Measurements from ENCODE around the gene EPGN.
A peak's percentile ranks its signal among the peaks of the same experiment; 100 is the strongest.
"Not testable (repeated sequence)": the region's sequence is repeated elsewhere in the genome, so short reads cannot be mapped to it uniquely, and the experiment has no call there.

EPGN gene

DNA sequence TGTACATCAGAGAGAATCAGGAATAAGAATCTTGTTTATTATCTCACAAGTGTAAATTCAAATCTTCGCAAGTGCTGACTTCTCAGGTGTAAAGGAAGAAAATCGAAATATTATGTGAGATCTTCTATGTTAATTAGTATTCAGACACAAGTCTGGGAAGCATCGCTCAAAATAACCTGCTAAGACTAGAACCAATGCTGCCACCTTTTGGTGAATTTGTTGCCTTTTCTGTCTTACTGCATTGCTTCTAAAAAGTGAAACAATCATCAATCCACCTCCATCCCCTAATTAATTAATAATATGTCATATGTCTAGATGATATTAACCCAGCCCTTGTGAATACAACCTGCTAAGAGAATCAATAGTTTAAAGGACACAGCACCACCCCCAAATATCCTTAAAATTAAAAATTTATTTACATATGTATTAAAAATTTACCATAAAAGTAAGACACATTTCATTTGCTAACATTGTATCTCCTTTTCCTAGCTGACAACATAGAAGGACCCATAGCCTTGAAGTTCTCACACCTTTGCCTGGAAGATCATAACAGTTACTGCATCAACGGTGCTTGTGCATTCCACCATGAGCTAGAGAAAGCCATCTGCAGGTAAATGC lies 3.5 kb downstream of the EPGN start:
- peak; percentile 52 for DNase-seq

DNA sequence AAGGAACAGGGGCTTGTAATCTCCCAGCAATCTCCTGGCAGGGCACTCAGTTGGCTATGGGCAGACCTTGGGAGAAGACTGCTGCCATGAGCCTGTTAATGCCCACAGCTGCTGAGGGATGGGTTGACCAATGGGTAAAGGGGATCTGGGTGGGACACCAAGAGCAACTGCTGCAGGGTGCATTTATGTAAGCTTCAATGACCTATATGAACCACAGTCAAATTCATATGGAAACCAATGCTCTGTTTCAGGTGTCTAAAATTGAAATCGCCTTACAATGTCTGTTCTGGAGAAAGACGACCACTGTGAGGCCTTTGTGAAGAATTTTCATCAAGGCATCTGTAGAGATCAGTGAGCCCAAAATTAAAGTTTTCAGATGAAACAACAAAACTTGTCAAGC lies 6.1 kb downstream of the EPGN start:
- no peak for DNase-seq

DNA sequence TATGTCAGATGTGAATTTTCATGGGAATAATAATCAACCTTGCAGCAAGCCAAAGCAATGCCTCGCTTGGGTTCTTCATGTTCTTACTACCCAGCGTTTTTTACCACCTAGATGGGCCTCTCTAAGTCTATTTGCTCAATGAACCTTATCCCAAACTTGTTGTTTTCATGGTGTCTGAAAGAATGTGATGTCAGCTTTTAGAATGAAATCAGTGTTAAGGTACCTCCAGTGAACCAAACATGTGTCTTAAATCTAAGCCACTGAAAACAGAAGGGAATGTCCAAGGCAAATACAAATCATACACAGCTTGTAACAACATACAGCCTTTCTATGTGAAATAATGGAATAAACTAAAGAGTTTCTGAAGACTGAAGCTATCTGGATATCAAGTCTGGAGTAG lies 6.7 kb downstream of the EPGN start:
- DNase-seq, result no peak

DNA sequence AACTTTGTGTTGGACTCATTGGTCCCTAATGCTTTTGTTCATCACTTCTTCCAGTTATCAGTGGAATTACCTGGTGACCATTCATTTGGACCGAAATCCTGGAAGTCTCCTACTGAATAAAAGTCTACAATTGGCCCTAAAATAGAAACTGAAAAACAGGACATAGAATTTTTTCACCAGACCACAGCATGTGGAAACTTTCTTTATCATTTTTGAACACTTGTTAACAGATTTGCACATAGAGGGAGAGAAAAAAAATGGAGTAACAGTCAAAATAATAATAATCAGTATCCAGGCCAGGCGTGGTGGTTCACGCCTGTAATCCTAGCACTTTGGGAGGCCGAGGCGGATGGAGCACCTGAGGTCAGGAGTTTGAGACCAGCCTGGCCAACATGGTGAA lies 7.1 kb downstream of the EPGN start:
- DNase-seq, result no peak

DNA sequence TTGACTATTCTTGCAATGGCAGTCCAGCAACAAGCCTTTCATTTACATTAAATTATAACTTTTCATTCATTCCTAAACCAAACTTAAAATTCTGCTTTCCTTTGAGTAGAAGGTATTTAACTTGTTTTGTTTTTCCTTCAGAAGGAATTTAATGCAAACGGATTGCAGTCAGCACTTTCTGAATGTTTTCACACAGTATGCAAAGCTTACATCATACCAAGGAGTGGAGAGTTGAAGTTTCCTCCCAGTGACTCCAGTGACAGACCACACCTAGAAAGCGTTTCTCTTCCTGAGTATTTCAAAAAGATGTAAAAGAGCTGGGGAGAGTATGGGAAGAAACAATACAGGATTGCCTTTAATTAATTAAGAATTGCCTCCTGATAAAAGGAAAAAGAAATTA lies 8.1 kb downstream of the EPGN start:
- peak; percentile 3 for DNase-seq

DNA sequence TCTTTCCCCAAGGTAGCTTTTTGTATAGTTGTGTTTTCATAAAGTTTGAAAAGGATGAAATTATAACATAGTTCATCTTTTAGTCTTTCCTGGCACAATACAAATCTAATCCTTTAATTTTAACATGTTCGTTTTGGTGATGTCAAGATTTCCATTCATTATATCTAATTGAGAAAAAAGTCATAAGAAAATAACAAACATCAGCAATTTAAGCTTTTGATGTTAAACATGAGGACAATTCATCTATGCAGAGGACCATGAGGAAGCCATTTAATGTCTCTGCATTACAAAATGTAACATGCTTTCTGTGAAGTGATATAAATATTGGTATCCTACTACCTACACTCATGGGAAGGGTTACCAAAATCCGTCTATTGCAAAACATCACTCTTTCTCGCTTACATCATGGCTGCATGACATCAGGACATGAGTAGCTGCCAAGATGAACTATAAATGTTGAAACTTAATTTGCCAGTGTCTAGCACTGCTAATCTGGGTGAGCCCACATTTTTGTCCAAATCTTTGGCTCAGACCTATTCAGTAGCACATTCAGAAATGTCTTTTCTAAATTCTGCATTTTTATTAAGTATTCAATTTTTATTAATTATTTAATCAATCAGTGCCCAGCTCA lies 9.5 kb downstream of the EPGN start:
- peak; percentile 4 for DNase-seq

DNA sequence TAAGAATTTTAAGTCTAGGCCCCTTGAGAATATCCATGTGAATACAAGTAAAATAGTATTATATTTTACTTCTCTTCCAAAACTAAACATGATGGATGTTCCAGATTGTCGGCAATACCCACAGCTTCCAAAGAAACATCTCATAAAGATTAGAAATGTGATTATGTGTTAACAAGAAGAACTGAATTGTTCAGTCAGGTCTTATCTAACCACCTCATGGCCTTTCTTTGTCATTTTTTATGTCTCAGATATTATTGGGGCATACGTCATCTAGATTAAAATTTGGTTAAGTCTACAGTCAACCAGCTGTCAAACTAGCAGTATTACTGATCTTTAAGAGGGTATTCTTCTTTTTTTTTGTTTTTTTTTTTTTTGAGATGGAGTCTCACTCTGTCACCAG lies 10.0 kb downstream of the EPGN start:
- DNase-seq, result no peak

DNA sequence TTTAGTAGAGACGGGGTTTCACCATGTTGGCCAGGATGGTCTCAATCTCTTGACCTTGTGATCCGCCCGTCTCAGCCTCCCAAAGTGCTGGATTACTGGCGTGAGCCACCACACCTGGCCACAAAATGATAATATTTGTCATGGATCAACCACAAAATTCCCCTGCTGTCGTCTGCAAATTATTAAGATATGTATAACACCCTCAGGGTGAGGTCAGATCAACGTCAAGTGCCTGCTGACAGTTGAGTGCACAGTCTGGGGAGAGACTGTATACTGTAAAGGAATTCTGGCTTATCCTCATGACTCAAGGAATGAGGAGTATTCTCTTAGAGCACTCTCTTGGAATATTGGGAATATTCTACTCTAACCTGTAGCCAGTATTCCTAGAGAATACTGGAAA lies 11.2 kb downstream of the EPGN start:
- peak; percentile 38 for DNase-seq

DNA sequence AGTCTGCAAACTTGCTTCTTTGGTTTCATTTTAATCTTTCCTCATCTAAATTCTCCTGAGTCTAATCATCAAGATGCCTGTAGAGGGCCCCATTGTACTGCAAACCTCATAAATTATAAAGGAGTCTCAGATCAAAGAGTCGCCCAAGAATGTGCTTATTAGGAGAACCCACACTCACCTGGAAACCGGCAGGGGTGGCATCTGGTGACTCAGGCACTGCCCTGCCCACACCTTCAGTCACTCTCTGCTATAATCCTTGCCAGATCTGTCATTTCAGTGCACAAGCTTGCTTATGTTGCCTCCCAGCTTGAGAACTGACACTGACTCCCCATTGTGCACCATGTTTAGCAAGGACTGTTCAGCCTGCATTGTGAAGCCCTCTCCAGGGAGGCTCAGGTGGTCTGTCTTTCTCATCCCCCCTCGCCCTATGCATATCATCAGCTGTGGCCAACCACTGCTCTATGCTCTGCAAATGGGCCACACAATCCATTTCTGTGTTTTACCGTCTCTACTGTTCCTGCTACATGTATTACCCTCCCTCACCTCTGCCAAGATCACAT lies 12.4 kb downstream of the EPGN start:
- DNase-seq, result peak; percentile 49

DNA sequence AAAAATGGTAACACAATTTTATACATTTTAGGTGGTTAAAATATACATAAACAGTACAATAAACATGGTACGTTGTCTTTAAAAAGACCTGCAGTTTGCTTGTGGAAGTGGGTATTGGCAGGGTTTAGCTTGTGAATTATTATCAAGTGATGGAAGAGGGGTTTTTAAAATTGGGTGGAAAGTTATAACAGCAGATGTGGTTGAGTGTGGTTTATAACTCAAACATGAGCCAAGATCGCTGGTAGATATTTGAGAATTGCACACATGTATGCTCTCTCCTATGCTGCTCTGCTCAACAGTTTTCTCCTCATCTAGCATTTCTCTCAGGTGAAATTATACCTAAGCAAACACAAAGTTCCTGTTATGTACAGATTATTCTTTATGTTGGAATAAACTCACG lies 14.0 kb downstream of the EPGN start:
- no peak for DNase-seq

DNA sequence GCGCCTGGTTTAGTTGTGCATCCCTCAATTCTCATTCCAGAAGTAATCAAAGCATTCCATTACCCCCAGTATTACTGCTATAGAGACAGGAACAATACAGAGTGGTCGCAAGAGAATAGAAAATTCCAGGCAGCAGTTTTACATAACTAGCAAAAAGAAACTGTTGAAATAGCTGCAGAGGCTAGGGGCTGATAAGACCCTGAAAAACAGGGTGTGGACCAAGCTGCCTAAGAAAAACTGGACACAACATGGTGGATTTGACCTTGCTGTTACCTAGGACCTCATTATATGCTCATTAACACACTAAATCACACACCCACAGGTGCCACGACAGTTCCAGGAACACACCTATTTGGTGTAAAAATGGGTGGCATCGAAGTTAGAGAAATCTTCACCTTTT lies 15.4 kb downstream of the EPGN start:
- DNase-seq, result no peak

DNA sequence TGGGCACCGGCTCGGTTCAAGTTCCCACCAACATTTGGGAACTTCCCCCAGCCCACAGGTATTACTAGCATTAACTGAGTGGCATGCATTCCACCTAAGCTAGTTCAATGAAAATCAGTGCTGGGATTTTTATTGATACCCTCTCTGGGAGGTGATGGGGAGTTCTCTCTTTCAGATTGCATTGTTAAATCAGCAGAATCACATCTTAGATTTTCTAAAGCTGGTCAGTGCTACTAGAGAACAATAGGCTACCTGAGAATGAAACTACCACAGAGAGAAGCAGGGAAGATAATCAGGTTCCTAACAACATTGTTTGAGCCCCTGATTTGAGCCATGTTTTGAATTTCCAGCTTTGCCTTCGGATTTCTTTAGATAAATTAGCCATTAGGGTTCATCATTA lies 16.0 kb downstream of the EPGN start:
- DNase-seq, result no peak

DNA sequence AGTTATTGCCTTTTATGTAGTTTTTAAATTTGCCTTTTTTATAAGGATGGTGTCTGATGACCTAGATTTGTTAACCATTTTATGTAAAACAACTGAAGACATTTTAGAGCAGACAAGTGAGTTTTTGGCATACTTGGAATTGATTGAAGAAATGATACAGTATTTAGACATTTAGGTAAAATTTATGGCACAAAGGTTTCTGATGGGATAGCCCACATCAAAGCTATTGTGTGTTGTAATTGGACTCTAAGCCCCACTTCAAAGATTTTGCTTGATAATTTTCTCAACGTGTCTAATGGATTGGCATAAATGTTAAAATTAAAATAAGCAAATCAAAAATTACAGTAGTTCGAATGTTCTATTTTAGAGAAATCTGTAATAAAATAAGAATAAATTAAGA lies 17.6 kb downstream of the EPGN start:
- DNase-seq, result no peak

DNA sequence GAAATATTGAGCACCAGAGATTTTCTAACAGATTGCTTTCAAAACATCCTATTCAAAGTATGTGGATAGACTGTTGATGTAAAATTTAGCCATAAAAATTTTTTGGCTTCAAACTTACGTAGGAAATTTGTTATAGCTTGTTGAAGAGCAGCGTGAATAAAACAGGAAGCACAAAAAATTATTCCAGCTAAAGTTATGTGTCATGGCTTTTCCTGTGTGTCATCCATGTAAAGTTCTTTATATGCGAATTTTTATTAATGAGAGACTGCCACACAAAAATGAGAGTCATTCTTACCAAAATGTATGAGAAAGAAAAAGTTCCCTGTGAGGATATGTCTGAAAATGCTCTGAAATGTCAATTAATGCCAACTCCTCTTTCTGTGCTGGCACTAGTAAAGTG lies 19.5 kb downstream of the EPGN start:
- peak; percentile 21 for DNase-seq

DNA sequence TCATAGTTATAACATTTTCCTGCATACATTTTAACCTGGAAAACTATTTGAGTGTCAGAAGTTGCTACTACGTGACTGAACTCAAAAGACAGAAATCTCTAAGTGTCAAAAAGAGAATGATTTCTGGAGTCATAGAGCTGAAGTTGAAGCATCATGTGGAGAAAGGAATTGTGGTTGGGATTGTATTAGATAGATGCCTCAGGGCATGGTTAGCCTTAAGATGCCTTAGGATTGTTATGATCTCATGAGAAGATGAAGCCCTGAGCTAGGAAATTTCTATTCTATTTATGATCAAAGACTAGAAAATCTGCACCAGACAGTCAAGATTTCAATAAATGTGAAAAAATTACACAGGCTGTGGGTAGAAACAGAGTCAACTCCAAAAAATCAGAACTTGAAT lies 20.2 kb downstream of the EPGN start:
- no peak for DNase-seq

DNA sequence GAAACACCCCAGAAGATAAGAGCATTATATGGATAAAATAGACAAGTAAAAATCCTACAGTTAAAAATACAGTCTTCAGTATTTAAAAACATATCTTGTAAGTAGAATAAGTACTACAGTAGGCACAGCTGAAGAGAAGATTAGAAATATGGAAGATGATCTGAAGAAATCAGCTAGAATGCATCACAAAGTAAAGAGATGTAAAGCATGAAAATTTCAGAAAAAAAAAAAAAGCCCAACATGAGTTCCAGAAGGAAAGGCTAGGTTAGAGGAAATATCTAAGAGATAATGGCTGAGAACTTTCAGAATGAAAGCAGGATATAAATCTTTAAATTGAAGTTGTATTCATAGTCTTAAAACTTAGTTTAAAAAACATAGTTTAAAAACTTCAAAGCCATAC lies 21.0 kb downstream of the EPGN start:
- no peak for DNase-seq

DNA sequence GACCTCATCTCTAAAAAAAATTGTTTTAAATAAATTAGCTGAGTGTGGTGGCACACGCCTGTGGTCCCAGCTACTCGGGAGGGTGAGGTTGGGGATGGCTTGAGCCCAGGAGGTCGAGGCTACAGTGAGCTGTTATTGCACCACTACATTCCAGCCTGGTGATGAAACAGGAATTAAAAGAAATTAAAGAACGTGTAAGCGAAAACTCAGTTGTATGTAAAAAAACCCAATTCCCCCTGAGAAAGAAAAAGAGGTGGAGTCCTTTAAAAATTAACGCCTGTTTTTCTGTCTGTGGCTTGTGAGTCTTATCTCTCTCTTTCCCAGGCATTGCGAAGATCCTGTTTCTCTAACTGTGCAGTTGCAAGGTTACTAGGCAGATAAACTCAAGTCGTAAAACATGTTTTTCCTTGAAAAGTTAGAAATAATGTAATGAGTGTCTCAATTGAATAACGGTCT lies 22.1 kb downstream of the EPGN start:
- DNase-seq, result no peak

DNA sequence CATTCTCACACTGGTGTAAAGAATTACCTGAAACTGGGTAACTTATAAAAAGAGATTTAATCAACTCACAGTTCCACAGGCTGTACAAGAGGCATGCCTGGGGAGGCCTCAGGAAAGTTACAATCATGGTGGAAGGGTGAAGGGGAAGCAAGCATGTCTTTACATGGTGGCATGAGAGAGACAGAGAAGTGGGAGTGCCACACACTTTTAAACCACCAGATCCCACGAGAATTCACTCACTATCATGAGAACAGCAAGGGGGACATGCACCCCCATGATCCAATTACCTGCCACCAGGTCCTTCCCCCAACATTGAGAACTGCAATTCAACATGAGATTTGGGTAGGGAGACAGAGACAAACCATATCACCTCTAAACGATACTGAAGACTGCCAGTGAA lies 23.0 kb downstream of the EPGN start:
- no peak for DNase-seq

DNA sequence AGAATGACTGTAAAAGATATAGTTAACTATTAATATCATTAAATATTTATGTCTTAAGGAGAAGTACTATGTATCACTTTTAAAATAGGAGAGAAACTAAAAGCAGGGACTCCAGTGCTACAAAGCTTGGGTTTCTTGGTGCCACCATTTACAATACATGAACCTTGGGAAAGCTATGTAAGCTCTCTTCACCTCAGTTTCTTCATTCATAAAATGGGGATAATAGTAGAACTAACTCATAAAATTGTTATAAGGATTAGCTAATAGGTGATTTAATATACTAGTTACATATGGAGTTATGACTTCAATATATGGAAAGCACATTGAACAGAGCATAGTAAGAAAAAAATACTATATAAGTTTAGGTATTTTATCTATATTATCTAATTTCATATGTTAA lies 23.7 kb downstream of the EPGN start:
- DNase-seq, result no peak

DNA sequence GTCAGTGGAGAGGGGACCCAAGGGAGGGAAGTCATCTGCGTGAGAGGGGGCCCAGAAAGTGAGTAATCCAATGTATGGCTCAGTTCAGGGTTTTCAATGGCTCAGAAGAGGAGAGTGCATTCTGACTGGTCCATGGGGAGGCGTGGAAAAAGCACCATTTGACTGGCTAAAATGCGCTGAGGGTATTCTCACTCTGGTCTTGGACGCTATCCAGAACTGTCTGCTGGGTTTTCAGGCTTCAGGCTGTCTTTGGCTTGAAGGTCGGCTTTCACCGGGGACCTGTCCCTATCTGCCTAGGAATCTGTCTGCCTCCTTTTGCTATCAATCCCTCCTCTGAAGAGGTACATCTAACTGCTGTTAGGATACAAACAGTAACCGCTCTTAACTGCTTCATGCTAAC lies 26.4 kb downstream of the EPGN start:
- DNase-seq, result no peak

DNA sequence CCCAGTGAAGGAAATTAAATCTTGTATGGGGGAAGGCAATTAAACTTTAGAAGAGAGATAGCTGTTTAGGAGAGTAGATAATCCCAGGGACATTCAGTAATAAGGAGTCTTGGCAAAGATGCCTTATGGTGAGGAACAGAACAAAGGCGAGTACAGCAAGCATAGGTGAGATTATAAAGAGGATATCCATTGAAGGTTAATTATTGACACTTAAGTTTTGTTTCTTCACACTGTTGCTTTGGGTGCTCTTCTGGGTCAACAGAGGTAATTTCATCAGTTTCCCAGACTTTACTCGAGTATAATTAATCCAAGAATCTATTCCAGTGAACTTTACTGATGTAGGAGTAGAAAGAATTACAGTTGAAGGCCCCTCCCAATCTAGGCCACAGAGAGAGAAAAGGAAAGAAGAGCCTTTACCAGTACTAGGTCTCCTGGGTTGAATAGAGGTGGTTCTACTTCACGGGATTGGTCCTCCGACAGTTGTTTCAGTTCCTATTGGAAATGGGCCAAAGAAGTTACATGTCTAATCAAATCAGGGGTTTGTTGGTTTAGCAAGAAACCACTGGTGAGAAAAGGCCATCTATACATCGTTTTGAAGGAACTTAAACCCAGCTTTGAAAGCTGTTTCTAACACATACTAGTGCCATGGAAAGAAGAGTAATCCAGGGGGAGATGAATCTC lies 27.2 kb downstream of the EPGN start:
- DNase-seq, result no peak

DNA sequence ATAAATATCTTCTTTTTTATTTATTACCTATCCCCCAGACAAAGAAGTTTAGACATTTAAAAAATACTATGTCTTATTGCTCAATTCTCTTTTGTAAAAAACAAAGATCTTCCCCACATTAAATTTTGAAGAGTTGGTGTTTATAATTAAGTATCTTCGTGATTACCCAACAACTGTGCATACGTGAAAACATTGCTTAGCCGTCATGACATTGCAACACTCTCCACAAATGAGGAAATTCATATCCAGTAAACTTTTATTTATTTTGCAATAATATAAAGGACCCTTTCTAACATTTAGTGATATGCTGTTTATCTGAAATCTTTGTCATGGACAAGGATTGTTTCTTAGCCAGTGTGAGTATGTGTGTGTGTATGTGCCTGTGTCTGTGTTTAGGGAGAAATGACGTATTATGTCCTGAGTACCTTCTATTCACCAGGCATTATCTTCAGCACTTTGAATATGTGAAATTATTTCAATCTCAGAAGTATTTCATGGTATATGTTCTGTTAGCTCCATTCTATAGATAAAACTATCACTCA lies 30.6 kb downstream of the EPGN start:
- DNase-seq, result no peak

DNA sequence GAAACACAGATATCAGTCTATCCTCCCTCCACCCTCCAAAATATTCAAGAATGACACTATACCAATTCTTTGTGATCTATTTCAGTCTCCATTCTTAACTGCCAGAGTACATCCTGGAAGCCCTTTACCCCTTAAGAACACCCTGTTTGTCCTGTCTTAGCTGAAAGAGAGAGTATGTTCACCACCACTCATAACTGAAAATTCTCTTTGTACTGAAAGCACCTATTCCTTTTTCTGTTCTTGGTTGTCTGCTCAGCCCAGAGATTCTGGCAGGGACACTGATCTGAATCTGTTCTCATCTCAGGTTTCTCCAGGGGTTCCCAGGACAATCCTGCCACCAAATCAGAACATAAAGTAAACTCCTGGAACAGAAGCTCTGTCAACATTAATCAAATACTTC lies 31.2 kb downstream of the EPGN start:
- no peak for DNase-seq

DNA sequence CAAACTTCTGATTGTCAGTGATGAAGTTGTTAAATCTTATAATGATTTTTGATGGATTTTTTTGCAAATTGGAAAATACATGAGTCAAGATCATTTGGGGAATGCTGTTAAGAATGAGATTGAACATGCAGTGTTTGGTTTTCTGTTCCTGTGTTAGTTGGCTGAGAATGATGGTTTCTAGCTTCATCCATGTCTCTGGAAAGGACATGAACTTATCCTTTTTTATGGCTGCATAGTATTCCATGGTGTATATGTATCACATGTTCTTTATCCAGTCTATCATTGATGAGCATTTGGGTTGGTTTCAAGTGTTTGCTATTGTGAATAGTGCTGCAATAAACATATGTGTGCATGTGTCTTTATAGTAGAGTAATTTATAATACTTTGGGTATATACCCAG lies 32.2 kb downstream of the EPGN start:
- DNase-seq, result not testable (repeated sequence)
